Tibial nerve (tissue), 4 donors: ENCODE data around the gene PPP1R3G. TPM values are rescaled to one million over a fixed set of nuclear protein-coding genes. Genes with fewer than 3 reads are reported as not detected.

Experiments used
- DNase-seq, 2 donors: peaks; one replicate each; pipeline ENCODE4 v3.0.0-alpha.2; 2019; ENCODE audit warnings: low spot score in 2 of 2
- H3K27ac ChIP-seq, 4 donors: fragments of 200-600 bp; sonication (generic) in 3 of 4; one replicate each; pipeline ENCODE4 v1.5.1; 2017 to 2019; ENCODE audit warnings: mild to moderate bottlenecking in 1 of 4
- H3K27me3 ChIP-seq, 2 donors: fragments of 200-600 bp; sonication (generic) in 1 of 2; one replicate each; pipeline versions ENCODE4 v1.5.1 to v1.6.0; 2017 to 2019
- H3K36me3 ChIP-seq, 3 donors: fragments of 200-600 bp; sonication (generic); one replicate each; pipeline ENCODE4 v1.5.1; 2018 to 2019
- H3K4me1 ChIP-seq, 4 donors: fragments of 200-600 bp; sonication (generic) in 3 of 4; one replicate each; pipeline ENCODE4 v1.5.1; 2017 to 2019
- H3K4me3 ChIP-seq, 4 donors: fragments of 200-600 bp; sonication (generic) in 3 of 4; one replicate each; pipeline ENCODE4 v1.5.1; 2017 to 2019; ENCODE audit warnings: mild to moderate bottlenecking in 1 of 4, moderate library complexity in 1 of 4
- H3K9me3 ChIP-seq, 4 donors: fragments of 200-600 bp; sonication (generic) in 3 of 4; one replicate each; pipeline ENCODE4 v1.5.1; 2017 to 2019
- EP300 ChIP-seq, 2 donors: sonication (generic); formaldehyde crosslinking; IDR thresholded peaks; one replicate each; pipeline ENCODE4 v1.6.1; 2017; ENCODE audit warnings: antibody characterized with exemption in 2 of 2, mild to moderate bottlenecking in 1 of 2
- POLR2A ChIP-seq, 2 donors: fragments of 450-650 bp; IDR thresholded peaks; one replicate each; pipeline ENCODE4 v1.6.1; 2017; ENCODE audit warnings: antibody characterized with exemption in 2 of 2, mild to moderate bottlenecking in 2 of 2, moderate library complexity in 2 of 2
- WGBS, 2 donors: methylation state at CpG; one replicate each; pipeline ENCODE4 v1.1.5; 2018; 5-methylcytosine and 5-hydroxymethylcytosine counted together
- total RNA-seq, 4 donors: library from RNA; depleted of rRNA; stranded (reverse); fragments of >200 nt; gene quantifications; one replicate each; pipeline ENCODE4 v1.1.0, GENCODE V29; 2016
- TF ChIP-seq, protein P1 (sequence below), 5 experiments: fragments of 200-600 bp in 3 of 5; fragments of 450-650 bp in 2 of 5; sonication (generic) in 3 of 5; IDR thresholded peaks; one replicate each; pipeline ENCODE4 v1.5.1; 2016 to 2019; ENCODE audit warnings: antibody characterized with exemption in 5 of 5, mild to moderate bottlenecking in 3 of 5, moderate library complexity in 2 of 5

Gene PPP1R3G
- total RNA-seq, 4 donors from 2014 or later: 1.3 to 5.1 (median 2.1) TPM

DNA sequence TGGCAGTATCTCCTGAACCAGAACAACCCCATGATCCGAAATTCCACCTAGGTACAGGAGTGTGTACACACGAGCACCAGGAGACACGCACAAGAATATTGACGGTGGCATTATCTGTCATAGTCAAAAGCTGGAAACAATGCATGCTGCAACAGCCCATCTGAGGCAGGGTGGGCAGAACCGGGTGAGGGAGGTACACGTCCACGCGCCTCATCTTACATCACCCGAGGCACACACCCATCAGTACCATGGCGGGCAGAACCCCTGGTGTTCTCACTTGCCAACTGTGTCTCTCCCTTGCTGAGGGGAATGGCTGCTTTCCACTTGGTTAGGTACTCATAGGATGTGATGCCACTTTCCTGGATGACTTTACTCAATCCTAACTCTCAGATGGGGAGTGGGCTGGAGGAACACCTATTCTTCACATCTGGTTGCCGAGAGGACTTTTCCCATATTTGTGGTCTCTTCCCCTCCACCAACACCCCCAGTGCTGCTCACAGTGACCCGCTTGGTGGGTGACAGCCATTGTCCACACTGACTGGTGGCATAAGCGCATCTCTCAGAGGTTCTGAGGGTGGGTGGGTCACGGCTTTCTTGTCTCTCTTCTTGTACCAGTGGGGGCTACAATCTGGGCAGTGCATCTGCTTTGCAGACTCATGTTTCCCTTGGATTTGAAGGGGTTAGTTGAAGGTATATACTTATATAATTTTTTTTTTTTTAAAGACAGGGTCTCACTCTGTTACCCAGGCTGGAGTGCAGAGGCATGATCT is 13.5 kb downstream of the PPP1R3G start:
- Histone ChIP-seq H3K27me3 (no peaks in the 10 kb centered on the region), H3K4me3 (no peak overlapping the region), H3K36me3 (no peaks in the 10 kb centered on the region), H3K9me3 (no peaks in the 10 kb centered on the region), H3K27ac (no peak overlapping the region), H3K4me1 (peaks cover 0 to 4% (median 0%) of the 10 kb centered on the region in 4 donors)
- WGBS, 2 donors: 90 to 95% methylated on average over 14 of the region's 14 CpGs
- no peak for DNase-seq
- TF ChIP-seq, protein P1, sequence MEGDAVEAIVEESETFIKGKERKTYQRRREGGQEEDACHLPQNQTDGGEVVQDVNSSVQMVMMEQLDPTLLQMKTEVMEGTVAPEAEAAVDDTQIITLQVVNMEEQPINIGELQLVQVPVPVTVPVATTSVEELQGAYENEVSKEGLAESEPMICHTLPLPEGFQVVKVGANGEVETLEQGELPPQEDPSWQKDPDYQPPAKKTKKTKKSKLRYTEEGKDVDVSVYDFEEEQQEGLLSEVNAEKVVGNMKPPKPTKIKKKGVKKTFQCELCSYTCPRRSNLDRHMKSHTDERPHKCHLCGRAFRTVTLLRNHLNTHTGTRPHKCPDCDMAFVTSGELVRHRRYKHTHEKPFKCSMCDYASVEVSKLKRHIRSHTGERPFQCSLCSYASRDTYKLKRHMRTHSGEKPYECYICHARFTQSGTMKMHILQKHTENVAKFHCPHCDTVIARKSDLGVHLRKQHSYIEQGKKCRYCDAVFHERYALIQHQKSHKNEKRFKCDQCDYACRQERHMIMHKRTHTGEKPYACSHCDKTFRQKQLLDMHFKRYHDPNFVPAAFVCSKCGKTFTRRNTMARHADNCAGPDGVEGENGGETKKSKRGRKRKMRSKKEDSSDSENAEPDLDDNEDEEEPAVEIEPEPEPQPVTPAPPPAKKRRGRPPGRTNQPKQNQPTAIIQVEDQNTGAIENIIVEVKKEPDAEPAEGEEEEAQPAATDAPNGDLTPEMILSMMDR (IDR thresholded peaks at IDR 0.05): no peak
- TF ChIP-seq EP300 (IDR thresholded peaks at IDR 0.05): no peak
- no peak for TF ChIP-seq POLR2A (IDR thresholded peaks at IDR 0.05)

DNA sequence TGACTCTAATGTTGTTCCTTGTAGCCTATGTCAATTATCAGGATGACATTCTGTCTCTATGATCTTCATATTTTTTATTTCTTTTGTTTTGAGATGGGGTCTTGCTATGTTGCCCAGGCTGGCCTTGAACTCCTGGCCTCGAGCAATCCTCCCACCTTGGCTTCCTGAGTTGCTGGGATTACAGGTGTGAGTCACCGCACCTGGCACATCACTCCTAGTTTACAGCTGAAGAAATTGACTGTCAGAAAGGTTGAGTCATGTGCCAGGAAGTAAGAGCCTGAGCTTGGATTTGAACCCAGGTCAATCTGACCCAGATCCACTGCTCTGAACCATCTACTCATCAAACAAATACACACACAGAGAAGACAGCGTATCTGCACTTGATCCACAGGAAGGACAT is 14.4 kb downstream of the PPP1R3G start:
- H3K4me3 ChIP-seq: no peak overlapping the region
- TF ChIP-seq EP300 (IDR thresholded peaks at IDR 0.05) (no peak), POLR2A (IDR thresholded peaks at IDR 0.05) (no peak)
- TF ChIP-seq, protein P1 (IDR thresholded peaks at IDR 0.05): no peak
- WGBS, 2 donors: 91 to 96% methylated on average over 3 of the region's 3 CpGs
- no peaks in the 10 kb centered on the region for H3K9me3 ChIP-seq
- H3K27me3 ChIP-seq: no peaks in the 10 kb centered on the region
- DNase-seq: no peak
- H3K27ac ChIP-seq: no peak overlapping the region
- H3K36me3 ChIP-seq: no peaks in the 10 kb centered on the region
- H3K4me1 ChIP-seq: peaks cover 0 to 3% (median 0%) of the 10 kb centered on the region in 4 donors

DNA sequence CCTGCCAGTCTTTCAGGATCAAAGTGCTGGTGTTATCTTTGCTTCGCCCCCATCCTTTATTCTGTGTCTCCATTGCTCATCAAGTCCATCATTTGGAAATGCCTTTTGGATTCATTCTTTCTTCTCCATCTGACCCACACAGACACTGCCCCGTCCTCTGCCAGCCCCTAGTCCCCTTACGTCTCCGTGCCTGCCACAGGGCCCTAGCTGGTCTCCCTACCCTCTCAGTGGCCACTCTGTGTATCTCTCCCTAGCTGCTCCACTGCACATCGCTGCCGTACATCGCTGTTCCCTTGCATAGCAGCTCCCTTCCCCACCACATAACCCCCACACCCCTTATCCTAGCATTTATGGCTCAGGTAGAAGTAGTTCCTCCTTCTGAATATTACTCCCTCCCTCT is 15.7 kb downstream of the PPP1R3G start:
- no peak for TF ChIP-seq EP300 (IDR thresholded peaks at IDR 0.05)
- no peak for TF ChIP-seq POLR2A (IDR thresholded peaks at IDR 0.05)
- TF ChIP-seq, protein P1 (IDR thresholded peaks at IDR 0.05): no peak
- Histone ChIP-seq H3K36me3 (peaks cover 0 to under 1% (median 0%) of the 10 kb centered on the region in 3 donors), H3K27ac (no peak overlapping the region), H3K9me3 (no peaks in the 10 kb centered on the region), H3K4me1 (no peaks in the 10 kb centered on the region), H3K4me3 (no peak overlapping the region), H3K27me3 (no peaks in the 10 kb centered on the region)
- no peak for DNase-seq
- WGBS, 2 donors: 93 to 94% methylated on average over 7 of the region's 7 CpGs

DNA sequence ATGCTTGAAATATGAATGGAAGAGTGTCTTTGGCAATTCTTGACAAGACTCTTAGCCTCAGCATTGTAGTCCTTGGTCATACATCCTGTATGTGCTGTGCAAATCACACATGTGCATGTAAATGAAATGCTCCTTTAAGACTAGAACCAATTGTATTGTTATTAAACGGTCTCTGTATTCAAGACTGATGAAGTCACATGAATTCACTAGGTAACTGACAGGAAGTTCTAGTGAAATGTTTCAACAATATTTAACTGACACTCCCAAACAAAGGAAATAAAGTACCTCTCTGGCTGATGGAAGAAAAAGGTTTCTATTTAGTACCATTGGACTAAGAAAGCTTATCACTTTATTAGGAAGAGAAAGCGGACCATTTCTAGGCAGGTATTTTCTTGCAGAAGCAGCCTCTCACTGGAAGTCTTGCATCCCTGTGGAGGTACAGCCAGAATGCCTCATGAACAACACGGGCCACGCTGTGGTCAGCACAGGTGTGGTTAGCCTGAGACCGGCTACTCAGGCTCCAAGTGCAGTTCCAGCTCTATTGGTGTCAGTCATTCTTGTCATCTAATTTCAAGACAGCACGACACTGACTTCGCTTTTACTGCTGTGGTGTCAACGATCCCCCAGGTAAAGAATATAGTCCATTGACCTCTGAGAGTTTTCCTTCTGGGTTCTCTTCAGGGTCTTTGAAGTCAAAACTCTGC is 17.3 kb downstream of the PPP1R3G start:
- Histone ChIP-seq H3K36me3 (peaks cover 0 to 8% (median 0%) of the 10 kb centered on the region in 3 donors), H3K4me3 (no peak overlapping the region), H3K4me1 (no peaks in the 10 kb centered on the region), H3K27me3 (no peaks in the 10 kb centered on the region), H3K27ac (no peak overlapping the region), H3K9me3 (no peaks in the 10 kb centered on the region)
- TF ChIP-seq EP300 (IDR thresholded peaks at IDR 0.05) (no peak), POLR2A (IDR thresholded peaks at IDR 0.05) (no peak)
- TF ChIP-seq, protein P1 (IDR thresholded peaks at IDR 0.05): no peak
- 87% methylated on average over 8 of the region's 8 CpGs for whole genome bisulfite sequencing, 2 donors
- no peak for DNase-seq

DNA sequence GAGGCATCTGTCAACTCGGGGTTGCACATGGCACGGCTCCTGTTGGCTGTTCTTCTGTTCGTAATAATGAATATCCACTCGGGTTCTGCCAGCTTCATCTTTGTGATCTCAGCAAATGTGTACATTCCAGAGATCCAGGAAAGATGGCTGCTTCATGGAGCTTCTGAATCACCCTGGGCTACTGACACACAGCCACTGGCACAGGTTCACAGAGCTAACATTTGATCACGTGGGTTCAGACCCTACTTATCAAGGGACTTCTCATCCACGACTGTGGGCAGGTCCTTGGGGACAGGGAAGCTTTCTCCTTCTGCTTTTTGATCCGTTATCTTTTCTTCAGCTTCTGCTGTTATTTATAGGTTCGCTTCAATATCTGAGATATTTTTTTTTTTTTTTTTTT is 18.1 kb downstream of the PPP1R3G start:
- TF ChIP-seq, protein P1 (IDR thresholded peaks at IDR 0.05): no peak
- TF ChIP-seq EP300 (IDR thresholded peaks at IDR 0.05) (no peak), POLR2A (IDR thresholded peaks at IDR 0.05) (no peak)
- no peak overlapping the region for H3K27ac ChIP-seq
- H3K36me3 ChIP-seq: peaks cover 0 to 17% (median 0%) of the 10 kb centered on the region in 3 donors
- 80 to 92% methylated on average over 8 of the region's 8 CpGs for WGBS, 2 donors
- no peak for DNase-seq
- H3K4me3 ChIP-seq: no peak overlapping the region
- H3K9me3 ChIP-seq: no peaks in the 10 kb centered on the region
- H3K27me3 ChIP-seq: no peaks in the 10 kb centered on the region
- H3K4me1 ChIP-seq: no peaks in the 10 kb centered on the region
